HUDEP-2 (cell line): Measurements from ENCODE around the gene CCDC88A.
A peak's percentile ranks its signal among the peaks of the same experiment; 100 is the strongest.
"Not testable (repeated sequence)": the region's sequence is repeated elsewhere in the genome, so short reads cannot be mapped to it uniquely, and the experiment has no call there.

Experiments used
- DNase-seq, 76 experiments: peaks; one replicate each; lab custom pipeline; 2025; ENCODE audit not compliant: unreplicated experiment in 76 of 76; lab: John Stamatoyannopoulos, UW

CCDC88A gene

GRCh38 chr2:55327470-55328230 lies 92.0 kb downstream of the CCDC88A start:
- DNase-seq: no peak

GRCh38 chr2:55314985-55315384 lies 104.7 kb downstream of the CCDC88A start:
- no peak for DNase-seq

- no peak for DNase-seq
These were observed 108.2 kb downstream of the CCDC88A start for GRCh38 chr2:55311444-55311870.

- DNase-seq: no peak
These were observed 110.2 kb downstream of the CCDC88A start for GRCh38 chr2:55309446-55309845.

- no peak for DNase-seq
These were observed 117.4 kb downstream of the CCDC88A start for GRCh38 chr2:55302241-55302640.

GRCh38 chr2:55301277-55301676 lies 118.4 kb downstream of the CCDC88A start:
- no peak for DNase-seq

GRCh38 chr2:55296393-55296792 lies 123.3 kb downstream of the CCDC88A start:
- DNase-seq: no peak

- DNase-seq: peak in 1 of 76 experiments; percentile 9
These were observed 136.6 kb downstream of the CCDC88A start for GRCh38 chr2:55283083-55283482.

GRCh38 chr2:55282110-55282917 lies 137.3 kb downstream of the CCDC88A start:
- peak in 75 of 76 experiments; percentile 31 to 90 (median 81) for DNase-seq

- DNase-seq: not testable (repeated sequence)
These were observed 138.7 kb downstream of the CCDC88A start for GRCh38 chr2:55280851-55281546.

- not testable (repeated sequence) for DNase-seq
These were observed 139.7 kb downstream of the CCDC88A start for GRCh38 chr2:55279859-55280424.

- DNase-seq: not testable (repeated sequence)
These were observed 140.3 kb downstream of the CCDC88A start for GRCh38 chr2:55279214-55279835.

GRCh38 chr2:55277310-55277709 lies 142.3 kb downstream of the CCDC88A start:
- no peak for DNase-seq

GRCh38 chr2:55274346-55274745 lies 145.3 kb downstream of the CCDC88A start:
- DNase-seq: not testable (repeated sequence)

GRCh38 chr2:55269645-55269990 lies 150.0 kb downstream of the CCDC88A start:
- peak in 5 of 76 experiments; percentile 4 to 32 (median 6) for DNase-seq

- DNase-seq: peak in 74 of 76 experiments; percentile 45 to 95 (median 90)
These were observed 150.6 kb downstream of the CCDC88A start, which contains the start of gene MTIF2 for GRCh38 chr2:55268907-55269644. Gene MTIF2, minus strand, starts transcription at chr2:55269231. Its CDS starts 5,373 bp downstream, at chr2:55263858.

- DNase-seq: peak in 1 of 76 experiments; percentile 21
These were observed 151.3 kb downstream of the CCDC88A start for GRCh38 chr2:55268288-55268906.

- not testable (repeated sequence) for DNase-seq
These were observed 160.1 kb downstream of the CCDC88A start for GRCh38 chr2:55259586-55259985.

GRCh38 chr2:55252832-55253231 lies 166.8 kb downstream of the CCDC88A start:
- DNase-seq: no peak
